K562 (cell line): ENCODE measurements around the gene SKAP1. TPM values are rescaled to one million over a fixed set of nuclear protein-coding genes. Genes with fewer than 3 reads are reported as not detected.

Source experiments
- ATAC-seq: fragments of 200-7000 bp; cut with Tn5 transposase; 3 replicates; pipeline ENCODE4 v1.9.1; 2020; ENCODE audit warnings: moderate library complexity
- BruUV-seq: library from RNA; stranded (reverse); fragments of 400-500 nt; replicated peaks from 2 replicates; lab custom pipeline; 2021; lab: Mats Ljungman, UMichigan
- CTCF ChIA-PET: fragments of 300-600 bp; formaldehyde crosslinking; extraction: SDS; loops from one replicate; lab custom pipeline; 2021; ENCODE audit warnings: low intra/inter-chr PET ratio; lab: Yijun Ruan, JAX
- POLR2A ChIA-PET: fragments of 300-600, 350-650 bp; sonication (Branson Sonifier 250); formaldehyde crosslinking; extraction: SDS; loops from one replicate; lab custom pipeline; 2021; ENCODE audit warnings: antibody characterized with exemption, inconsistent platforms; lab: Yijun Ruan, JAX
- DNase-seq, 4 experiments: peaks; one replicate each; pipeline versions ENCODE4 v3.0.0 to v3.0.0-alpha.2; 2011 to 2018; ENCODE audit warnings: low spot score in 3 of 4, mixed read lengths in 3 of 4; ENCODE audit errors: extremely low read depth in 1 of 4
- FAIRE-seq: peaks from 2 replicates; lab custom pipeline; 2011; peaks lifted over from hg19 to GRCh38; lab: Jason Lieb, UNC
- H2AFZ ChIP-seq: 2 replicates; pipeline ENCODE4 v1.6.0; 2011; ENCODE audit warnings: low read depth, low read length, control low read depth, inconsistent platforms
- H3K27ac ChIP-seq: fragments of 200-600 bp; 3 replicates; pipeline ENCODE4 v1.8.0; 2011; ENCODE audit warnings: low read depth, mild to moderate bottlenecking, control low read depth, inconsistent platforms, low read length, moderate library complexity, mixed read lengths; ENCODE audit errors: extremely low read depth
- H3K27me3 ChIP-seq, 2 experiments: fragments of 300-600 bp in 1 of 2; 2 replicates in 1 of 2; 3 replicates in 1 of 2; pipeline versions ENCODE4 v1.6.0 to v1.8.0; 2011; ENCODE audit warnings: inconsistent platforms in 2 of 2, low read length in 2 of 2, mild to moderate bottlenecking in 1 of 2, mixed read lengths in 1 of 2, moderate library complexity in 1 of 2; ENCODE audit not compliant: control insufficient read depth in 2 of 2, insufficient read depth in 2 of 2
- H3K36me3 ChIP-seq: fragments of 300-600 bp; 3 replicates; pipeline ENCODE4 v1.8.0; 2011; ENCODE audit warnings: mild to moderate bottlenecking, low read length, inconsistent platforms; ENCODE audit not compliant: control insufficient read depth, insufficient read depth
- H3K4me1 ChIP-seq, 2 experiments: fragments of 200-600 bp in 1 of 2; replicated peaks in 1 of 2; 2 replicates in 1 of 2; 3 replicates in 1 of 2; pipeline versions ENCODE4 v1.5.1 to v1.8.0; 2011; ENCODE audit warnings: inconsistent platforms in 2 of 2, low read length in 2 of 2, mild to moderate bottlenecking in 1 of 2, mixed read lengths in 1 of 2, moderate library complexity in 1 of 2; ENCODE audit not compliant: control insufficient read depth in 2 of 2, insufficient read depth in 2 of 2
- H3K4me2 ChIP-seq: 2 replicates; pipeline ENCODE4 v1.6.1; 2011; ENCODE audit warnings: low read length, control low read depth, inconsistent platforms, mixed read lengths; ENCODE audit not compliant: insufficient read depth
- H3K4me3 ChIP-seq: fragments of 200-600 bp; sonication (generic), shearing (Covaris generic); 2 replicates; pipeline ENCODE4 v1.5.1; 2016; ENCODE audit warnings: control low read depth, inconsistent platforms
- H3K79me2 ChIP-seq: fragments of 200-600 bp; 3 replicates; pipeline ENCODE4 v1.8.0; 2011; ENCODE audit warnings: low read length, inconsistent platforms; ENCODE audit not compliant: control insufficient read depth, insufficient read depth
- H3K9ac ChIP-seq, 2 experiments: 2 replicates each; pipeline versions ENCODE4 v1.6.0 to v1.6.1; 2011; ENCODE audit warnings: low read depth in 2 of 2, low read length in 2 of 2, control low read depth in 1 of 2, inconsistent platforms in 1 of 2, mild to moderate bottlenecking in 1 of 2, mixed read lengths in 1 of 2; ENCODE audit not compliant: insufficient read depth in 1 of 2
- H3K9me1 ChIP-seq: one replicate; pipeline ENCODE4 v1.6.0; 2011; ENCODE audit warnings: inconsistent platforms, mild to moderate bottlenecking, low read length, moderate library complexity; ENCODE audit not compliant: control insufficient read depth, insufficient read depth
- H3K9me3 ChIP-seq: replicated peaks from 2 replicates; pipeline ENCODE4 v1.5.1; 2011; ENCODE audit warnings: low read depth, low read length, inconsistent platforms; ENCODE audit not compliant: control insufficient read depth, insufficient read depth
- H4K20me1 ChIP-seq: replicated peaks from 2 replicates; pipeline ENCODE4 v1.6.1; 2011; ENCODE audit warnings: low read length, inconsistent platforms, mixed read lengths; ENCODE audit not compliant: control insufficient read depth, insufficient read depth
- RAD21 ChIP-seq, 2 experiments: fragments of 250-450 bp in 1 of 2; fragments of 450-650 bp in 1 of 2; sonication (Bioruptor Pico) in 1 of 2; formaldehyde crosslinking in 1 of 2; IDR thresholded peaks in 1 of 2; conservative IDR thresholded peaks in 1 of 2; 2 replicates each; pipeline versions ENCODE4 v1.4.0 to v1.8.0; 2020 to 2022; ENCODE audit warnings: mild to moderate bottlenecking in 2 of 2, moderate library complexity in 1 of 2
- WGBS: fragments of 100-300 bp; shearing (Covaris generic); methylation state at CpG from one replicate; pipeline ENCODE4 v1.1.6; 2016; ENCODE audit warnings: low coverage, mixed read lengths; ENCODE audit not compliant: insufficient coverage; ENCODE audit errors: missing lambda C conversion rate; 5-methylcytosine and 5-hydroxymethylcytosine counted together
- in situ Hi-C: fragments of 300-500 bp; cut with MboI; formaldehyde crosslinking; loops from 4 replicates; pipeline ENCODE4 v1.15.0; 2018; ENCODE audit warnings: inconsistent platforms, mixed read lengths
- intact Hi-C: fragments of 100-400 bp; cut with micrococcal nuclease; formaldehyde crosslinking; loops from 2 replicates; pipeline ENCODE4 v1.14.2; 2022
- polyA plus RNA-seq, 8 experiments: library from polyadenylated mRNA; depleted of rRNA in 4 of 8; stranded (reverse) in 5 of 8; unstranded in 3 of 8; fragments of >200 nt; fragmentation: Nextera tagmentation in 2 of 8; fragmentation: Illumina TruSeq in 1 of 8; extraction: Ambion mirVana in 2 of 8; extraction: Trizol in 1 of 8; gene quantifications; 2 replicates each; pipeline versions ENCODE4 v1.2.1 to v1.2.3, GENCODE V29; 2011 to 2014; ENCODE audit warnings: inconsistent platforms in 1 of 8, missing spikeins in 1 of 8
- total RNA-seq, 7 experiments: library from RNA; depleted of rRNA in 6 of 7; stranded (reverse); fragments of >200 nt in 6 of 7; fragmentation: Illumina TruSeq in 2 of 7; extraction: Trizol in 2 of 7; gene quantifications; 2 replicates each; pipeline versions ENCODE4 v1.2.1 to v1.2.3, GENCODE V29; 2011 to 2021; ENCODE audit warnings: low replicate concordance in 1 of 7
- TF ChIP-seq, protein P1 (sequence below): fragments of 200-800 bp; sonication (Bioruptor generic); IDR thresholded peaks from 2 replicates; pipeline ENCODE4 v1.6.1; 2016; ENCODE audit warnings: missing genetic modification characterization, missing compliant biosample characterization

SKAP1 gene
- total and polyA plus RNA-seq, 9 of the 15 experiments (the other 6 are each of a cell fraction or from before 2014, with no cell fraction given), result 0.06 to 0.80 (median 0.10) TPM; not detected in 4

DNA sequence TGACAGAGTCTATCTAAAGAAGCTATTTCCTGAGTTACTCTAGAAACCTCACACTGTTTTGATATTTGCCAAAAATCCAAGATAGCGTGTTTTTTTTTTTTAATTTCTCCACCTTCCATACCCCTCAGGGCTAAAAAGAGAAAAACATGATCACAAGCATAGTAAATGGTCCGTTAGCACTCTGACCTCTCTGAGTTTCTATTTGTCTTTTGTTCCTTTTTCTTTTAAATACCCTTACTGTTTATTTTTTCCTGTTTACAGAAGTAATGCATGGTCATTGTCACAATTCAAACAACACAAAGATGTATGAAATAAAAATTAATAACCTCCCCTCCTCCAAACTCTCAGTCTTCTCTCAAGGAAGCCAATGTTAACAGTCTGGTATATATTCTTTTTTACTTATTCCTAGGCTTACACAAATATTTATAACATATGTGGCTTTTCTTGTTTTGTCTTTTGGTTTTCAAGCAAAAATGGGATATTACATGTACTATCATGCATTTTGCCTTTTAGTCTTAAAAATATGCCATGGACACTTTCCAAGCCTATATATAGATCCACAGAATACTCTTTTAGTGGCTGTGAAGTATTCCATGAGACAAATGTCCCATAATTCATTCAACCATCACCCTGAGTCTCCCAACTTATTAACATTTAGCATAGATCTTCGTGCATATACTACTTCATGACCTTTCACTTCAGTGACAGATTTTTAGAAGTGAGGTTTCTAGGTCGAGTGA is 3.1 kb downstream of the SKAP1 start:
- Histone ChIP-seq H3K4me2 (no peak overlapping the region), H3K4me1 (peaks cover 0 to 19% of the 10 kb centered on the region in 2 experiments; a peak in 4 of 5 replicates), H3K79me2 (no peaks in the 10 kb centered on the region), H3K27ac (peak overlapping the region; percentile 41; the same call in 1 of the 3 replicates), H2AFZ (peak overlapping the region; percentile 77), H3K9me1 (no peaks in the 10 kb centered on the region), H3K9me3 (no peaks in the 10 kb centered on the region), H3K4me3 (no peak overlapping the region), H3K36me3 (no peaks in the 10 kb centered on the region), H3K27me3 (no peaks in the 10 kb centered on the region), H3K9ac (peak overlapping the region in 1 of 2 experiments; percentile 4; a peak in 1 of 4 replicates), H4K20me1 (no peaks in the 10 kb centered on the region)
- DNase-seq, result no peak
- in situ Hi-C loops, result no loop called here
- POLR2A ChIA-PET, result no interaction called here
- TF ChIP-seq, protein P1, sequence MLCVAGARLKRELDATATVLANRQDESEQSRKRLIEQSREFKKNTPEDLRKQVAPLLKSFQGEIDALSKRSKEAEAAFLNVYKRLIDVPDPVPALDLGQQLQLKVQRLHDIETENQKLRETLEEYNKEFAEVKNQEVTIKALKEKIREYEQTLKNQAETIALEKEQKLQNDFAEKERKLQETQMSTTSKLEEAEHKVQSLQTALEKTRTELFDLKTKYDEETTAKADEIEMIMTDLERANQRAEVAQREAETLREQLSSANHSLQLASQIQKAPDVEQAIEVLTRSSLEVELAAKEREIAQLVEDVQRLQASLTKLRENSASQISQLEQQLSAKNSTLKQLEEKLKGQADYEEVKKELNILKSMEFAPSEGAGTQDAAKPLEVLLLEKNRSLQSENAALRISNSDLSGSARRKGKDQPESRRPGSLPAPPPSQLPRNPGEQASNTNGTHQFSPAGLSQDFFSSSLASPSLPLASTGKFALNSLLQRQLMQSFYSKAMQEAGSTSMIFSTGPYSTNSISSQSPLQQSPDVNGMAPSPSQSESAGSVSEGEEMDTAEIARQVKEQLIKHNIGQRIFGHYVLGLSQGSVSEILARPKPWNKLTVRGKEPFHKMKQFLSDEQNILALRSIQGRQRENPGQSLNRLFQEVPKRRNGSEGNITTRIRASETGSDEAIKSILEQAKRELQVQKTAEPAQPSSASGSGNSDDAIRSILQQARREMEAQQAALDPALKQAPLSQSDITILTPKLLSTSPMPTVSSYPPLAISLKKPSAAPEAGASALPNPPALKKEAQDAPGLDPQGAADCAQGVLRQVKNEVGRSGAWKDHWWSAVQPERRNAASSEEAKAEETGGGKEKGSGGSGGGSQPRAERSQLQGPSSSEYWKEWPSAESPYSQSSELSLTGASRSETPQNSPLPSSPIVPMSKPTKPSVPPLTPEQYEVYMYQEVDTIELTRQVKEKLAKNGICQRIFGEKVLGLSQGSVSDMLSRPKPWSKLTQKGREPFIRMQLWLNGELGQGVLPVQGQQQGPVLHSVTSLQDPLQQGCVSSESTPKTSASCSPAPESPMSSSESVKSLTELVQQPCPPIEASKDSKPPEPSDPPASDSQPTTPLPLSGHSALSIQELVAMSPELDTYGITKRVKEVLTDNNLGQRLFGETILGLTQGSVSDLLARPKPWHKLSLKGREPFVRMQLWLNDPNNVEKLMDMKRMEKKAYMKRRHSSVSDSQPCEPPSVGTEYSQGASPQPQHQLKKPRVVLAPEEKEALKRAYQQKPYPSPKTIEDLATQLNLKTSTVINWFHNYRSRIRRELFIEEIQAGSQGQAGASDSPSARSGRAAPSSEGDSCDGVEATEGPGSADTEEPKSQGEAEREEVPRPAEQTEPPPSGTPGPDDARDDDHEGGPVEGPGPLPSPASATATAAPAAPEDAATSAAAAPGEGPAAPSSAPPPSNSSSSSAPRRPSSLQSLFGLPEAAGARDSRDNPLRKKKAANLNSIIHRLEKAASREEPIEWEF (CRISPR knock-in tag), result 0 out of 2 replicates have a peak, but pooled peaks have one; percentile 20
- no peak for TF ChIP-seq RAD21 (CRISPR knock-in tag; conservative IDR thresholded peaks at IDR 0.05 in 1 of 2, IDR thresholded peaks at IDR 0.05 in 1 of 2)
- CTCF ChIA-PET, result no interaction called here
- intact Hi-C loops, result no loop called here
- no TSS peak for BruUV-seq
- FAIRE-seq, result no peak
- ATAC-seq, result no peak
- WGBS, result 51% methylated on average over 4 of the region's 4 CpGs
